GM12892 (cell line): Measurements from ENCODE around the gene GPR146.

Experiments used
- DNase-seq: peaks from one replicate; pipeline ENCODE4 v3.0.0; 2011; ENCODE audit not compliant: insufficient read length
- FAIRE-seq: peaks from 2 replicates; lab custom pipeline; 2011; peaks lifted over from hg19 to GRCh38; lab: Jason Lieb, UNC
- POLR2A ChIP-seq: IDR thresholded peaks from 2 replicates; pipeline ENCODE4 v1.6.1; 2011; ENCODE audit warnings: low read depth, low read length, control low read depth
- POLR2AphosphoS5 ChIP-seq: IDR thresholded peaks from 2 replicates; pipeline ENCODE4 v1.6.1; 2011; ENCODE audit warnings: low read depth, low read length, control low read depth
- TAF1 ChIP-seq: IDR thresholded peaks from 2 replicates; pipeline ENCODE4 v1.6.1; 2011; ENCODE audit warnings: low read depth, mild to moderate bottlenecking, control low read depth, low read length, borderline replicate concordance

GPR146 gene

DNA sequence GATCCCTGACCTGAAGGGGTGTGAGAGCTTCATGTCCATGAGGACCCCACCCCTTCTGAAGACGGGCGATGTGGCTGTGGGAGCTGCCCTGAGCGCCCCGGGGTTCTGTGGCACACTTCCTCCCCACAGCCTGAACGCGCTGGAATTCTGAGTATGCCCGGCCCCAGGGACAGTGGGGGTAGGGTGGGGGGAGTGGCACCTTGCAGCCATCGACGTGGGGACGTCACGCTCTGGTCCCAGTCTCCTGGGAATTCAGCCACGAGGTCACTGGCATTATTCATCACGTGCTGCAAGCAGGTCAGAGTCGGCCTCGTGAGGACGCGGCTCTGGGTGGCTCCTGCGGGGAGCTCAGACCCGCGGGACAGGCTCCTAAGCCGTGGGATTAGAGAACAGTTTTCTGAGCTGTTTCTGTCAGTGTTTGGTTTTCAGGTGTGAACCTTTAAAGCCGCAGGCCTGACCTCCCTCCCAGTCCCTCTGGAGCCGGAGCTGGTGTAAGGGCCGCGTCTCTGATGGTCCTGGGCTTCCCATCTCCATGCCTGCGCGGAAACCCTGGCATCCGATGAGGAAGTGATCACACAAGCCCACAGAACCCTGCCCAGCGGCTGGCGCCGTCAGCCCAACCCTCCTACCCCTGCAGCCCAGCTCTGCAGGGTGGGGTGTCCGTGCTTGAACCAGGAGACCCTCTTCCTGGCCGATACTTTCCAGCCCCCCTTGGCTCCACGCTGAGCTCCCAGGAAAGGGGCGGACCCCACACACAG, 16.1 kb downstream of the GPR146 start:
- FAIRE-seq: no peak
- no peak for DNase-seq
- TF ChIP-seq POLR2AphosphoS5 (no peak), TAF1 (no peak), POLR2A (no peak)

- no peak for FAIRE-seq
- no peak for DNase-seq
- no peak for TF ChIP-seq POLR2A
- TF ChIP-seq TAF1: no peak
- no peak for TF ChIP-seq POLR2AphosphoS5
Observed at GRCh38 chr7:1061180-1061579, 16.8 kb downstream of the GPR146 start.

DNA sequence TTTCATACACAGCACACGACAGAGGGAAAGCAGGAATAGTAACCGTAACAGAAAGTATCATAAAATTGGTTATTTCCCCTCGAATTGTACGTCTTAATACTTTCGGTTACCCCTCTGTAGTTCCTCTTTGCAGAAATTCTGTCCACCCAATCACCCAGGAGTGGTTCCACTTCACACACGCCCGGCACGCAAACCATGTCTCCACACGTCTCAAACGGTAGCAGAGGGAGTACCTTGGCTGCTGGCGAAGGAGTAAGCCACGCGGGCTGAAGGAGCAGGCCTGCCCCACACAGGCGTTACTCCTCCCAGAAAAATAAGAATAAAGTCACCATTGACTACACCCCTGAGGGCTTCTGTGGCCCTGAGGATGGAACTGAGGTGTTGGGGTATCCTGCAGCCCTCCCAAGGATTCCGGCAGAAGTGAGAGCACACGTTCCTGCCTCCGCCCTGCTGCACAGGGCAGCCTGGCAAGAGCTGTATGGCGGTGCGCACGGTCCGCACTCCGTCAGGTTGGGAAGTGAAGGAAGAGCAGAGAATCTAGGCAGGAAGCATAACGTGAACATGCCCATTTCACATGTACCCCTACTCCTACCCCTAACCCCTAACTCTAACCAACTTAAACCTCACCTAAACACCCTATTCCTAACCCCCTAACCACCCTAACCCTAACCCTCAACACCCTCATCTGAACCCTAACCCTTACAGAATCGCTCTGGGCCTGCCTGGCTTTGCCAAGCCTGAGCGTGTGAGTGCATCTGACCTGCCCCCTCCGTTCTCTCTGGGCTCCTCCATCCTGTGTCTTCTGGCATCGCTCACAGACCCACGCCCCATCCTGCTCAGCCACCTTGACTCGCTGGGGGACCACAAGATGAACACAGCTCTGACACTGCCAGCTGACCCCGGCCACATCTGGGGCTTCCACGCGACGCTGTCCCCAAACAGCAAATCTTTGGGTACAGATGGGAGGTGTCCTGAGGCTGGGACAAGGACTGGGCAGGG, 18.2 kb downstream of the GPR146 start:
- TF ChIP-seq POLR2A (peak; percentile 40; the same call in 1 of the 2 replicates), POLR2AphosphoS5 (no peak), TAF1 (no peak)
- DNase-seq: peak; percentile 82
- peak; percentile 92 for FAIRE-seq

- no peak for DNase-seq
- TF ChIP-seq TAF1 (no peak), POLR2A (no peak), POLR2AphosphoS5 (no peak)
- FAIRE-seq: no peak
Observed at GRCh38 chr7:1063361-1063760, 19.0 kb downstream of the GPR146 start.

GRCh38 chr7:1064581-1064980, 20.2 kb downstream of the GPR146 start:
- TF ChIP-seq POLR2A: no peak
- TF ChIP-seq POLR2AphosphoS5: no peak
- no peak for TF ChIP-seq TAF1
- no peak for FAIRE-seq
- DNase-seq: no peak

DNA sequence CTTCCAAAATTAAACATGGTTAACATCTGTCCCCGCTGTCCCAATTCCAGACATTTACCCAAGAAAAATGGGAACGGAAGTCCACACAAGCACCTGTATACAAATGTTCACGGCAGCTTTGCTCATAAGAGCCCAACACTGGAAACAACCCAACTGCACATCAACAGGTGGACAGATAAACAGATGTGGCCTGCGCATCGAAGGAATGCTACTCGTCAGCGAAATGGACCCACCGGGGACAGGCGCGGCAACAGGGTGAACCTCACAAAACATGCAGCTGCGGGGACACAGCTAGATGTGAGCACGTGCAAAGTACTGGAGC, 20.9 kb downstream of the GPR146 start:
- FAIRE-seq: no peak
- TF ChIP-seq POLR2A (no peak), TAF1 (no peak), POLR2AphosphoS5 (no peak)
- DNase-seq: no peak

DNA sequence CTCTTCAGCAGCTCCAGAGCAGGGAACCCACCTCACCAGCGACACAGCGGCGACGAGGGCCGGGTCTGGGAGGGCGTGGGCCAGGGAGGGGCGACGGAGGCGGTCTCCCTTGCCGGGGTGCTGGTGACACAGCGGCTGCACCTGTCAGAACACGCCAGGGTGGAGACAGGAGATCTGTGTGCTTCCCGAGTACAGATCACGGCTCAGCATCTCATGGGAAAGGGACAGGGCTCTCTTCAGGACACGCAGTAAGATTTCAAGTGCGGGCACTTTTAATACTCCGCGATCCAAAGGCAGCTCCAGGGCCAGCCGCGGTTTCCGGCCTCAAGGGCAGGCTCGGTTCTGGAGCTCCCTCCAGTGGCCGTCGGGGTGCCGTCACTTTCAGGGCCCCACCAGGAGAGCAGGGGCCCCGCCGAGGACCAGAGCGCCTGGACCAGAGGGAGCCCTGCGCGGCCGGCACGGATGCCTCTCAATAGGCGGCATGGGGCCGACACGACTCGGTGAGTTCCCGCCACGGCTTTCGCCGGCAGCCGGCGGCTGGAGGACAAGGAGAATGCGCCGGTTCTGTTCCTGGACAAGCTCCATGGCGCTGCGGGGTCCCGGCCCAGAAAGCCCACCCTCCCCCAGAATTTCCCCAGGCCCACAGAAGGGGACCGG, 21.4 kb downstream of the GPR146 start:
- FAIRE-seq (peak; percentile 56), DNase-seq (peak; percentile 99)
- TF ChIP-seq TAF1 (no peak), POLR2A (no peak), POLR2AphosphoS5 (no peak)

GRCh38 chr7:1066242-1066588, 21.9 kb downstream of the GPR146 start:
- DNase-seq: no peak
- no peak for FAIRE-seq
- no peak for TF ChIP-seq TAF1
- no peak for TF ChIP-seq POLR2AphosphoS5

DNA sequence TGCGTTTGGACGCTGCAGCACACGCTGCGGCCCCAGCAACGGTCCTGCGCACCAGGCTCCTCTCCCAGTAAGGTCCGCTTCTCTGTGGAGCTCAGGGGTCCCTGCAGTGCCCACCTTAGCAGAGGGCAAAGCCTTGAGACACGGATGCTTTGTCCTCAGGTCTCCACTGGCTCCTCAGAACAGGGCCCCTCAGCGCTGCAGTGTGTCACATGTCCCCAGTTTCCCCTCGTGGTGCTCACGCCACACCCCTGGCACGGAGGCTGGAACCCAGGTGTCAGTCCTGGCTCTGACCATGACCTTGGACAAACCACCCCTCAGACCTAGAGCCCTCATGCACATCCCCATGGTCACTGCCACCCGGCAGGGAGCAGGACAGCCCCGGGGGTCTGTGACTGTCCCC, 23.7 kb downstream of the GPR146 start:
- FAIRE-seq: no peak
- TF ChIP-seq TAF1 (no peak), POLR2AphosphoS5 (no peak), POLR2A (no peak)
- no peak for DNase-seq

DNA sequence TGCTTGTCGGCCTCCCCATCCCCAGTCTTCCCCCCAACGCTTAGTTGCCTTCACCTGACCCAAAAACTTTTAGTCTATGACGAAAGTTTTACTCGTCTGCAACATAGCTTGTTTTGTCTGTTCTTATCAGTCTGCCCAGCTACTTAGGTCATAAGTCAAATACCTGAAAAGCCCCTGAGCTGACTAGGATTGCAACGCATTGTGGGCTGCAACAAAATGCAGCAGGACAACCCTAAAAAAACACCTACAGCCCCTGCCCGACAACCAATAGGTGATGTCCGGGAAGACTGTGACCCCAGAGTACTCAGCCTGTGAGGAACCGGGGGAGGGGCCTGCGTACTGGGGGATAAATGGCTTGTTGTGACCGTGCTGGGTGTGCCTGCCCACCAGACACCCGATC, 24.3 kb downstream of the GPR146 start:
- DNase-seq: no peak
- TF ChIP-seq TAF1: no peak
- no peak for FAIRE-seq

- DNase-seq: no peak
- TF ChIP-seq POLR2AphosphoS5 (peak; percentile 20; the same call in 1 of the 2 replicates), TAF1 (no peak), POLR2A (no peak)
- FAIRE-seq: peak; percentile 62
Observed at GRCh38 chr7:1070544-1071011, 26.2 kb downstream of the GPR146 start.

DNA sequence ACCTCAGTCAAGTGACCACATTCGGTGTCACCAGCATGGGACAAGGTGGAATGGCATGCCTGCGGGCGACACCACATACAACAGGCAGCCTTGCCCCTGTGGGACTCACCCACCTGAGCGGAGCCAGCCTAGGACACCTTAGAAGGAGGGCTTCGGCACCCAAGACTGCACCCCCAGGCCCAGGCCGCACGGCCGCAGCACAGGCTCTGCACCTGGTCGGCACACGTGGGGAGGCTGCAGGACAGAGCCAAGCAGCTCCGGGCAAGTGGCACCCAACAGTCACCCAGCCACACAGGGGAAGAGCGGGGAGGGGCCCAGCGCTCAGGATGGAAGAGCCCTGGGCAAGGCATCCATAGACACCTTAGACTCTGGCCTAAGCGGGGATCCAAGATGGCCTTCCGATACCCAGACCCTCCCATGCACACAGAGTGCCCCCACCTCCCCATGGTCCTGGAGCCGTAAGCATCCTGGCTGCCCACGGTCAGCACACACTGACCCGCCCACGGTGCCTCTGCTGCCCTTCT, 27.4 kb downstream of the GPR146 start:
- FAIRE-seq: no peak
- DNase-seq: no peak
- no peak for TF ChIP-seq TAF1
